Glutamatergic neuron (in vitro differentiated cells): Measurements from ENCODE around the gene C6orf89. TPM values are rescaled to one million over a fixed set of nuclear protein-coding genes. Genes with fewer than 3 reads are reported as not detected.
A peak's percentile ranks its signal among the peaks of the same experiment; 100 is the strongest.

Experiments
- DNase-seq: peaks from one replicate; pipeline ENCODE4 v3.0.0; 2022
- H3K27ac Mint-ChIP-seq: one replicate; pipeline ENCODE4 v1.8.0; 2020; ENCODE audit warnings: mild to moderate bottlenecking, mixed read lengths, inconsistent platforms; ENCODE audit not compliant: unreplicated experiment
- H3K27me3 Mint-ChIP-seq: one replicate; pipeline ENCODE4 v1.8.0; 2020; ENCODE audit warnings: mild to moderate bottlenecking, moderate library complexity, mixed read lengths, inconsistent platforms; ENCODE audit not compliant: unreplicated experiment
- H3K36me3 Mint-ChIP-seq: one replicate; pipeline ENCODE4 v1.8.0; 2020; ENCODE audit warnings: mild to moderate bottlenecking, mixed read lengths, inconsistent platforms; ENCODE audit not compliant: unreplicated experiment
- H3K4me1 Mint-ChIP-seq: one replicate; pipeline ENCODE4 v1.8.0; 2020; ENCODE audit warnings: mild to moderate bottlenecking, low read depth, mixed read lengths, inconsistent platforms; ENCODE audit not compliant: unreplicated experiment
- H3K4me3 Mint-ChIP-seq: one replicate; pipeline ENCODE4 v1.8.0; 2020; ENCODE audit warnings: mild to moderate bottlenecking, mixed read lengths, inconsistent platforms; ENCODE audit not compliant: unreplicated experiment
- H3K9me3 Mint-ChIP-seq: one replicate; pipeline ENCODE4 v1.8.0; 2020; ENCODE audit warnings: mild to moderate bottlenecking, moderate library complexity, mixed read lengths, inconsistent platforms; ENCODE audit not compliant: unreplicated experiment
- total RNA-seq: library from RNA; stranded (reverse); fragmentation: NEBNext Ultra II Directional; extraction: Animal tissue kit (Norgen Biotek cat#: 25700); gene quantifications from one replicate; pipeline ENCODE4 v1.2.1, GENCODE V29; 2021; ENCODE audit not compliant: unreplicated experiment
- TF ChIP-seq, protein P1 (sequence below): fragments of 200-600 bp; sonication (generic); IDR thresholded peaks from one replicate; pipeline ENCODE4 v1.5.0; 2021; ENCODE audit not compliant: partially characterized antibody, unreplicated experiment

Gene C6orf89
- total RNA-seq, 1 donor from 2014 or later = 57.0 TPM

DNA sequence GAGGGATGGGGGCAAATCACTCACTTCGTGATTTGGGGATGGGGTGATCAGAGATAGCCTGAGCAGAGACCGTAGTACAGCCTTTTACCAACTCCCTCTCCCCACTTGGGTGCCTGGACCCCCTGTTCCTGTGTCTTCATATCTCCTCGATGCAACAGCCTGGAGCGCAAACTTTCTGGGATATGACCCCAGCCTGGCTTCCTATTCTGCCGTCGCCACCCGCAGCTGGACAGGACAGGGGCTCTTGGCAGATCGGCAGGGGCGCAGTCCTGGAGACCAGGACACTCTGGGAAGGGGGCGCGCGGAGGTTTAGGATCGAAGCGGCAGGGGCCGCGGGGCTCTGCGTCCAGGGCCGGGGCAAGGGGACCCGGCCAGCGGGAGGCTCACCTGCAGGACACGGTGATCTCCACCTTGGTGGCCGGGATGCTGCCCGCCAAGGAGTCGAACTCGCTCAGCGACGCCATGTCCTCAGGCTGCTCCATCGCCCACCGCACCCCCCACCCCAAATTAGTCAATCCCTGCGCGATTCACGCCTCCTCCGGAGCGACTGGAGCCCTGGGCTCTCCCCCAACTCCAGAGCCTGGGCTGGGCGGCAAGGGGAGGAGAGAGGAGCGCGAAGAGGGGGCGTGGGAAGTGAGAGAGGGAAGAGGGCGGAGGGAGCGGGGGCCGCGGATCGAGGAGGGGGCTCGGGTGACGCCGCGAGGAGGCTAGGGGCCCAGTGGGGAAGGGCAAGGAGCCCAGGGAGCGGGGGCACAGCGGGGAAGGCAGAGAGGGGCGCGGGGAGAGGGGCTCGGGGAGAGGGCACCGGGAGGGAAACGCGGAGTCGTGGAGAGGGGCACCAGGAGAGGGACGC, 46.6 kb upstream of the C6orf89 start, which contains the start of gene CPNE5:
CPNE5 (minus strand) TSS at position 549 of the 853 bp plus-strand sequence; CDS start at position 482, 67 bp downstream.
- peak within 1 kb of the TSS; percentile 87 for H3K4me3 Mint-ChIP-seq
- H3K4me1 Mint-ChIP-seq = peaks cover 15% of the 10 kb centered on the region
- TF ChIP-seq, protein P1, sequence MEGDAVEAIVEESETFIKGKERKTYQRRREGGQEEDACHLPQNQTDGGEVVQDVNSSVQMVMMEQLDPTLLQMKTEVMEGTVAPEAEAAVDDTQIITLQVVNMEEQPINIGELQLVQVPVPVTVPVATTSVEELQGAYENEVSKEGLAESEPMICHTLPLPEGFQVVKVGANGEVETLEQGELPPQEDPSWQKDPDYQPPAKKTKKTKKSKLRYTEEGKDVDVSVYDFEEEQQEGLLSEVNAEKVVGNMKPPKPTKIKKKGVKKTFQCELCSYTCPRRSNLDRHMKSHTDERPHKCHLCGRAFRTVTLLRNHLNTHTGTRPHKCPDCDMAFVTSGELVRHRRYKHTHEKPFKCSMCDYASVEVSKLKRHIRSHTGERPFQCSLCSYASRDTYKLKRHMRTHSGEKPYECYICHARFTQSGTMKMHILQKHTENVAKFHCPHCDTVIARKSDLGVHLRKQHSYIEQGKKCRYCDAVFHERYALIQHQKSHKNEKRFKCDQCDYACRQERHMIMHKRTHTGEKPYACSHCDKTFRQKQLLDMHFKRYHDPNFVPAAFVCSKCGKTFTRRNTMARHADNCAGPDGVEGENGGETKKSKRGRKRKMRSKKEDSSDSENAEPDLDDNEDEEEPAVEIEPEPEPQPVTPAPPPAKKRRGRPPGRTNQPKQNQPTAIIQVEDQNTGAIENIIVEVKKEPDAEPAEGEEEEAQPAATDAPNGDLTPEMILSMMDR = no peak
- peak; percentile 43 for DNase-seq
- no peak within 1 kb of the TSS for H3K27ac Mint-ChIP-seq
- peaks cover 14% of the 10 kb centered on the region for H3K9me3 Mint-ChIP-seq
- peaks cover 19% of the 10 kb centered on the region for H3K27me3 Mint-ChIP-seq
- no peaks in the 10 kb centered on the region for H3K36me3 Mint-ChIP-seq

DNA sequence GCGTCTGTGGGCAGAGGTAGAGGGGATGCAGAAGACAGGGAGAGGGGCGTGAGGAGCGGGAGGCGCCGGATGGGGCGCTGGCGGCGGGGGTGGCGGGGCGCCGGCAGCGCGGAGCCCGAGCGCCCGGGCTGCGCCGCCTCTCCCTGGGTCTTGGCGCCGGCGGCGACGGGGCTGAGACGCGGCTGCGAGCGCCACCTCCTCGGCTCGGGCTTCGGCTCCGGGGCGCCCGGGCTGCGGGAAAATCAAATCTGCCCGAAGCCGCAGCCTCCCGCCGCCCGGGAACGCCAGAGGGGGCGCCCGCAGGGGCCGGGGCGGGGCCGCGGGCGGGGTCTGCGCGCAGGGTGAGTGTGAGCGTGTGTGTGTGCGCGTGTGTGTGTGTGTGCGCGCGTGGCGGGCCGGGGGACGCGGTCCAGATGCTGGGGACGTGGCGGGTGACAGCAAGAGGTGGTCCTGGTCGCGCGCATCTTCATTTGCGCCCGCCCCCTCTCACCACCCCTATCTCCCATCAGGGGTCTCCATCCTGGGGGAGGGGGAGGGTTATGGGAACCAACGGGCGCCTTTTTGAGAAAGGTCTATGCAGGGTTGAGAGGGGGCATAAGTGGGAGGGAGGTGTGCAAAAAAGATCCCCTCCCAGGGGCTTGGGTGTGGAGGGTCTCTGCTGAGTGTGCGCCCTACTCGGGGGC, 45.9 kb upstream of the C6orf89 start:
- Mint-ChIP-seq H3K36me3 (no peaks in the 10 kb centered on the region), H3K27ac (no peak overlapping the region), H3K4me1 (peaks cover 12% of the 10 kb centered on the region), H3K27me3 (peaks cover 19% of the 10 kb centered on the region), H3K4me3 (peak overlapping the region; percentile 87), H3K9me3 (peaks cover 12% of the 10 kb centered on the region)
- DNase-seq = peak; percentile 74
- TF ChIP-seq, protein P1 = peak; percentile 27

DNA sequence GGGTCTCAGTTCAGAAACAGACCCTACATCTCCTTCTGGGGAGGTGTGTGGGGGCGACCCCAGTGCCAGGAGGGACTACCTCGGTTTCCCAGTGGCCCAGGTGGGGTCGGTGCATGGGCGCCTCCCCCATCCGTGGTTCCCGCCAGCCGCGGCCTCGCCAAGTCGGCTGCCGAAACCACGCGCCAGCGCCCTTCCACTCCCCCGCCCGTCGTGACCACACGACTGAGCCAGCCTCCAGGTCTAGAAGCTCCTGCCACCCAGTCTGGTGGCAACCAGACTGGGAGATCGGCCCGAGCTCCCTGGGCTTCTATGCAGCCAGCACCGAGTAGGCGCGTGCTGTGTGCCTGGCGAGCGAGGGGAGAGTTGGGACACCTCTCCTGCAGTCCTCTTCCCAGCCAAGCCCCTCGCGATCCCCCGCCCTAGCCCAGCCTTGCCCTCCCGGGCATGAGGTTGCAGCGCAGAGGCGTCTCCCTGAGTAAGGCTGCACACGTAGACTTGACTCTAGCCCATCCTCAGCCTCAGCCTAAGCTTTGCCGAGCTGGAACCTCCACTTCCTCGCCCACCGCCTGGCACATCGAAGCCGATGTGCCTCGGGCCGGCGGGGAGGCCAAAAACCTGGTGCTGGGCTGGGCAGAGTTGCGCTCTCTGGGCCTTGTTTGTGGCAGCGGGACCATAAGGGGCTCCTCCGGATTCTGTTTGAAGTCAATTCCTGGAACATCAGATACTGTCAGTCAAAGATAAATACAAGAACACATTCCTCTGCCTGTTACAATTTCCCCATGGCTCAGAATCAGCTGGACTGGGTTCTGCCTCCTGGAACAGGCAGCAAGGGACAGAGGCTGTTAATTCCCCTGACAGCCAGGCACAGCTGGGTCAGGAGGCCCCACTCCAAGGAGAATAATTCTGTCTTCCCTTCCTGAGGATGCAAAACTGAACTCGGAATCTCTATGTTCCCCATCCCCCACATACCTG, 45.0 kb upstream of the C6orf89 start:
- Mint-ChIP-seq H3K4me1 (peaks cover 7% of the 10 kb centered on the region), H3K4me3 (peak overlapping the region; percentile 87), H3K27me3 (peaks cover 19% of the 10 kb centered on the region), H3K9me3 (peaks cover 10% of the 10 kb centered on the region), H3K36me3 (no peaks in the 10 kb centered on the region), H3K27ac (no peak overlapping the region)
- TF ChIP-seq, protein P1 = no peak
- DNase-seq = peak; percentile 50

DNA sequence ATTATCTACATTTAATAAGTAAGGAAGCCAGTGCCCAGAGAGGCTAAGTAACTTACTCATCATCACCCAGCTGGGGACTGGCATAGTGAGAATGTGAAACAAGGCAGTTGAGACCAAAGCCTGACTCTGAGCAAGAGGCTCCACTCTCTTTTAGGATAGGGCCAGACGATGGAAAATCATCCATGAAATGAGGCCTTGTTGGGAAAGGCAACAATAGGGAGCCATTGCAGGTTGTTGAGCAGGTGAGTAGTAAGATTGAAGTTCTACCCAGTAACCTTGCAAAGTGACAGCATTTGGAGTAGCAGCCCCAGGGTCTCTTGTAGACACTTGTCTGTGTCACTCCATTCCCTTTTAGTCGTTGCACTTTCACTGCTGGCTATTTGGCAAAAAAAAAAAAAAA, 44.0 kb upstream of the C6orf89 start:
- H3K4me1 Mint-ChIP-seq = peaks cover 7% of the 10 kb centered on the region
- peaks cover 15% of the 10 kb centered on the region for H3K9me3 Mint-ChIP-seq
- H3K27me3 Mint-ChIP-seq = peaks cover 16% of the 10 kb centered on the region
- H3K4me3 Mint-ChIP-seq = no peak overlapping the region
- H3K27ac Mint-ChIP-seq = no peak overlapping the region
- TF ChIP-seq, protein P1 = no peak
- no peak for DNase-seq
- no peaks in the 10 kb centered on the region for H3K36me3 Mint-ChIP-seq
